ENCODE data around the gene ATP6V1C2. TPM values are rescaled to one million over a fixed set of nuclear protein-coding genes. Genes with fewer than 3 reads are reported as not detected.

Gene ATP6V1C2
- total and polyA plus RNA-seq, 2 donors (not counting 3 experiments of a cell fraction or from before 2014, with no cell fraction given): 0.03 to 0.13 TPM

GRCh38 chr2:10806543-10806942 is 85.1 kb downstream of the ATP6V1C2 start:
- Histone ChIP-seq H3K4me1 (ENCODE audit: control insufficient read depth, extremely low read depth, insufficient read depth, low read length) (peaks cover 15% of the 10 kb centered on the region), H3K9me3 (replicated peaks; ENCODE audit: control insufficient read depth, insufficient read depth, low read length) (no peaks in the 10 kb centered on the region), H3K36me3 (ENCODE audit: control insufficient read depth in 2 of 2, extremely low read depth in 1 of 2, insufficient read depth in 2 of 2, low read length in 2 of 2) (peaks cover 3 to 4% of the 10 kb centered on the region in 2 experiments), H3K27me3 (ENCODE audit: control insufficient read depth in 2 of 2, insufficient read depth in 2 of 2, low read length in 2 of 2) (no peaks in the 10 kb centered on the region), H3K4me2 (ENCODE audit: insufficient read depth, low read length) (no peak overlapping the region), H4K20me1 (replicated peaks; ENCODE audit: control insufficient read depth, extremely low read depth, insufficient read depth, low read length) (peaks cover 8% of the 10 kb centered on the region), H2AFZ (ENCODE audit: low read depth, low read length) (no peak overlapping the region), H3K9me1 (replicated peaks; ENCODE audit: control insufficient read depth, extremely low read depth, insufficient read depth, low read length) (peaks cover 3% of the 10 kb centered on the region), H3K4me3 (replicated peaks in 1 of 3; ENCODE audit: insufficient read depth in 1 of 3, low read depth in 1 of 3, low read length in 3 of 3) (no peak overlapping the region), H3K9ac (replicated peaks; ENCODE audit: extremely low read depth, insufficient read depth, low read length) (no peak overlapping the region), H3K27ac (ENCODE audit: insufficient read depth, low read depth, low read length) (no peak overlapping the region), H3K79me2 (ENCODE audit: control insufficient read depth, insufficient read depth, low read length) (peaks cover 82% of the 10 kb centered on the region)
- intact Hi-C loops (cut with micrococcal nuclease) (no loop called here), dilution Hi-C loops (cut with MboI; ENCODE audit: extremely low pct_ligation_motif_present, low sequenced_read_pairs) (no loop called here)
- POLR2A ChIA-PET: interaction anchor here (0.7 kb wide), 1 partner anchor 428 kb away, joined by 4 read pairs; no protein-coding TSS in a partner anchor
- BruUV-seq (replicated peaks): no TSS peak
- TF ChIP-seq MYC (IDR thresholded peaks at IDR 0.05; ENCODE audit: low read depth, low read length) (no peak), JUN (IDR thresholded peaks at IDR 0.05; ENCODE audit: borderline replicate concordance, insufficient read depth, insufficient read length, low read depth) (no peak), POLR2A (IDR thresholded peaks at IDR 0.05; ENCODE audit: low read depth, low read length) (no peak), POLR2AphosphoS5 (IDR thresholded peaks at IDR 0.05; ENCODE audit: insufficient read depth, low read depth, low read length) (no peak), FOS (IDR thresholded peaks at IDR 0.05; ENCODE audit: borderline replicate concordance, insufficient read depth, low read length) (no peak), GATA2 (IDR thresholded peaks at IDR 0.05; ENCODE audit: insufficient read depth, insufficient read length, low read depth, low read length) (no peak), EZH2 (IDR thresholded peaks at IDR 0.05; ENCODE audit: borderline replicate concordance, low read depth, low read length, severe bottlenecking) (no peak), MAX (IDR thresholded peaks at IDR 0.05; ENCODE audit: insufficient read depth, insufficient read length) (no peak), CTCF (IDR thresholded peaks at IDR 0.05; ENCODE audit: extremely low read depth in 1 of 2, insufficient read depth in 1 of 2, low read depth in 1 of 2, low read length in 2 of 2) (no peak)
- no peak for FAIRE-seq
- DNase-seq (ENCODE audit: low read depth, low spot score): no peak
- CTCF ChIA-PET: no interaction called here

All from endothelial cell of umbilical vein (primary cell).